GF-D8 (cell line): Measurements from ENCODE around the gene SEMA4B.
"Not testable (repeated sequence)": the region's sequence is repeated elsewhere in the genome, so short reads cannot be mapped to it uniquely, and the experiment has no call there.

Experiments used
- DNase-seq: peaks from one replicate; lab custom pipeline; 2025; lab: John Stamatoyannopoulos, UW

The SEMA4B gene

DNA sequence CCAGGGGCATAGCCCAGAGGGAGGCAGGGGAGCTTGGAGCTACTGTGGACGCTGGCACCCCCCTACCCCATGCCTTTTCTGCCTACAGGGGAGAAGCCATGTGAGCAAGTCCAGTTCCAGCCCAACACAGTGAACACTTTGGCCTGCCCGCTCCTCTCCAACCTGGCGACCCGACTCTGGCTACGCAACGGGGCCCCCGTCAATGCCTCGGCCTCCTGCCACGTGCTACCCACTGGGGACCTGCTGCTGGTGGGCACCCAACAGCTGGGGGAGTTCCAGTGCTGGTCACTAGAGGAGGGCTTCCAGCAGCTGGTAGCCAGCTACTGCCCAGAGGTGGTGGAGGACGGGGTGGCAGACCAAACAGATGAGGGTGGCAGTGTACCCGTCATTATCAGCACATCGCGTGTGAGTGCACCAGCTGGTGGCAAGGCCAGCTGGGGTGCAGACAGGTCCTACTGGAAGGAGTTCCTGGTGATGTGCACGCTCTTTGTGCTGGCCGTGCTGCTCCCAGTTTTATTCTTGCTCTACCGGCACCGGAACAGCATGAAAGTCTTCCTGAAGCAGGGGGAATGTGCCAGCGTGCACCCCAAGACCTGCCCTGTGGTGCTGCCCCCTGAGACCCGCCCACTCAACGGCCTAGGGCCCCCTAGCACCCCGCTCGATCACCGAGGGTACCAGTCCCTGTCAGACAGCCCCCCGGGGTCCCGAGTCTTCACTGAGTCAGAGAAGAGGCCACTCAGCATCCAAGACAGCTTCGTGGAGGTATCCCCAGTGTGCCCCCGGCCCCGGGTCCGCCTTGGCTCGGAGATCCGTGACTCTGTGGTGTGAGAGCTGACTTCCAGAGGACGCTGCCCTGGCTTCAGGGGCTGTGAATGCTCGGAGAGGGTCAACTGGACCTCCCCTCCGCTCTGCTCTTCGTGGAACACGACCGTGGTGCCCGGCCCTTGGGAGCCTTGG, 27.0 kb downstream of the SEMA4B start:
- DNase-seq = no peak

DNA sequence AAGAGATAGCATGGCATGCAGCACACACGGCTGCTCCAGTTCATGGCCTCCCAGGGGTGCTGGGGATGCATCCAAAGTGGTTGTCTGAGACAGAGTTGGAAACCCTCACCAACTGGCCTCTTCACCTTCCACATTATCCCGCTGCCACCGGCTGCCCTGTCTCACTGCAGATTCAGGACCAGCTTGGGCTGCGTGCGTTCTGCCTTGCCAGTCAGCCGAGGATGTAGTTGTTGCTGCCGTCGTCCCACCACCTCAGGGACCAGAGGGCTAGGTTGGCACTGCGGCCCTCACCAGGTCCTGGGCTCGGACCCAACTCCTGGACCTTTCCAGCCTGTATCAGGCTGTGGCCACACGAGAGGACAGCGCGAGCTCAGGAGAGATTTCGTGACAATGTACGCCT, 27.8 kb downstream of the SEMA4B start:
- DNase-seq = no peak

DNA sequence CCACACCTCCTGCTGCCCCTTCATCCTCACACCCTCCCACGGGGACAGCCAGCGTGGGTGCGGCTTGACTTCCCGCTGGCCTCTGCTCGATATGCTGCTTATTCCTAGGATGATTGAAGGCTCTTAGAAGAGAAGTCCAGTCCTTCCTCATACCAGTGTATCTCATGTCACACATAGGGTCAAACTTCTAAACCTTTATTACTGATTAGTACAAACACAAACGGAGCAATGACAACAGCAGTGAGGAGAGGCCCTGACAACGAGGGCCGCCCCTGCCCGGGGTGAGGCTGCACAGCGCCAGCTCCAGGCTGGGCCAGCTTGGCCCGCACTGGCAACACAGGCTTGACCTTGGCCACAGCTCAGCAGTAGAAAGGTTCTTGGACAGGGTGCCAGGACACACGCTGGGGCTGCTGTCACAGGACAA, 29.0 kb downstream of the SEMA4B start:
- no peak for DNase-seq

DNA sequence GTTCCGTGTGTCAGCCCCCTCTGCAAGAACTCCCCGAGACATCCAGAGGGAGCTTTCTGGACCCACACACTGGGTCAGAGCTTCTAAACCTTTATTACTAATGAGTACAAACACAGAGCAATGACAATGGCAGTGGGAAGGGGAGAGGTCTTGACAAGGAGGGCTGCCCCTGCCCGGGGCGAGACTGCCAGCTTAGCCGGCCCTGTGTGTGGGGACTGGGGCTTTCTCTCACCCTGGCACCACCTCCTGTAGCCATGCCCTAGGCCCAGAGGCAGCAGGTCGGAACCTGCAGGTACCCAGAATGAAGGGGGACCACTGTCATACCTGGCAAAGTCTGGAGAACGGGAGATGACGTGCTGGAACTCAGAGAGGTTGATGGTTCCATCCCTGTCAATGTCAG, 29.5 kb downstream of the SEMA4B start:
- no peak for DNase-seq

DNA sequence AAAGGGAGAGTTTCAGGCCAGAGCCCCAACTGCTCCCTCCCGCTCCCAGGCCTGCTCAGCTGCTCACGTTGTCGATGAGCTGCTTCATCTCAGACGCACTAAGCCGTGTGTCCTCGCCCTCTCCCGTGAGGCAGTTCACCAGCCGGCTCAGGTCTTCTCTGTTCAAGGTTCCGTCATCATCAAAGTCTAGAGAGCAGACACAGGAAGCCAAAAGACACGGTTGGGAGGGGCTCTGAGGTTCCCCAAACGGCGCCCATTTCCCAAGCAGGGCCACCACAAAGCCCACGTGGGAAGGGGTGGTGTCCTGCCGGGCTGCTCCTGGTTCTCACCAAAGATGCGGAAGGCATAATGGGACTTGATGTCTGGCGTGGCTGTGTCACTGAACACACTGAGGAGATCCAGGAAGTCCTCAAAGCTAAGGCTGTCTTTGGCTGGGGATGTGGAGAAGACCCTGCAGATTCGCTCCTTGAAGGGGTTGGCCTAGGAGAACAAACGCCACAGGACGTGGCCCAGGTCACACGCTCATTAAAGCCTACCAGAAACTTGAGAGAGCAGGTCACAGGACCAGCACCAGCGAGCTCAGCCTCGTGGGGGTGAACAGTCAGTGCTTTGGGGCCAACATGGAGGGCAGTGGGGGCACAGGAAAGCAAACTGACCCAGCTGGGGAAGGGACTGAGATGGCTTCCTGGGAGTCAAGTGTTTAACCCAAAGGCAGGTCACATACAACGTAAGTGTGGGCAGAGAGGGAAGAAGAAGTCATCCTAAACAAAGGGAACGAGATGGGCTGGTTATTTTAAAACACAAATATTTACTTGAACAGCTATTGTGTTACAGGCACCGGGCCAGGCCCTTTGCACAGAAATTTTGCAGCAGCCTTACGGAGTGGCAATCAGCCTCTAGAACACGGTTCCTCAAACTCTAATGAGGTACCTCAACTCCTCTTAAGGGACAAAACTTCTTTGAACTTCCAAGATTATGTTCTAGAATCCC, 30.2 kb downstream of the SEMA4B start:
- DNase-seq = no peak

DNA sequence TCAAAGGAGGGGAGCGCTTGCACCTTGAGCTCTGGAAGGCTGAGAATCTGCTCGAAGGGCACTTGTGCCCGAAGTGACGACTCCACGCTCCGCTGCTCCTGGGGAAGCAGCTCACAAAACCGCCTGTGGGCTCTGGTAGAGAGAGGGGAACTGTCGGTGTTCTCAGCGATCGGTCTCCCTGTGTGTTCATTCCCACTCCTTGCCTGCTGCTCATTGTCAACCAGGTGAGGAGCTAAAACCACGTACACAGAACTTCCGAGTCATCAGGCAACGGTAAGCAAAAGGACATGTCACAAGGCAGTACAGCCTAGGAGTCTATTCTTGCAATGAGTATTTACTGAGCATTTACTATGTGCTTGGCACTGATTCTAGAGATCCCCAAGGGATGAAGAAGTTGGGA, 31.1 kb downstream of the SEMA4B start:
- no peak for DNase-seq

DNA sequence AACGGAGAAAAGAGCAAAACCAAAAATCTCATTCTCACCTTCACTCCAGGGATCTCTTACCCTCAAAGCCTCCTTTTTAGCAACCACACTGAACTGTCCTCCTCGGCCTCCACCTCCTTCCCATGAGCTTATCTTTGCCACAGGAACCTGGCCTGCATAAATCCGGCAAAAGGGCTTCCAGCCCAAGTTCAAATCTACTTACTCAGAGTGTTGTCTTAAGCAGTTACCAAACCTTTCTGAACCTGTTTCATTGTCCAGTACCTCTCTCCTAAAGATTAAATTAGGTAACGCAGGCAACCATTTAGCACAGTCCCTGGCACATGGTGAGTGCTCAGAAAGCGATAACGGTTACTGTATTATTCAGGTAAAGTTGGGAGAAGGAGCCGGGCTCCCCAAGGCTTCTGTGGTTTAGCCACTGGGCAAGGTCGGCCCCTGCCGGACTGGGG, 31.8 kb downstream of the SEMA4B start:
- DNase-seq = no peak

DNA sequence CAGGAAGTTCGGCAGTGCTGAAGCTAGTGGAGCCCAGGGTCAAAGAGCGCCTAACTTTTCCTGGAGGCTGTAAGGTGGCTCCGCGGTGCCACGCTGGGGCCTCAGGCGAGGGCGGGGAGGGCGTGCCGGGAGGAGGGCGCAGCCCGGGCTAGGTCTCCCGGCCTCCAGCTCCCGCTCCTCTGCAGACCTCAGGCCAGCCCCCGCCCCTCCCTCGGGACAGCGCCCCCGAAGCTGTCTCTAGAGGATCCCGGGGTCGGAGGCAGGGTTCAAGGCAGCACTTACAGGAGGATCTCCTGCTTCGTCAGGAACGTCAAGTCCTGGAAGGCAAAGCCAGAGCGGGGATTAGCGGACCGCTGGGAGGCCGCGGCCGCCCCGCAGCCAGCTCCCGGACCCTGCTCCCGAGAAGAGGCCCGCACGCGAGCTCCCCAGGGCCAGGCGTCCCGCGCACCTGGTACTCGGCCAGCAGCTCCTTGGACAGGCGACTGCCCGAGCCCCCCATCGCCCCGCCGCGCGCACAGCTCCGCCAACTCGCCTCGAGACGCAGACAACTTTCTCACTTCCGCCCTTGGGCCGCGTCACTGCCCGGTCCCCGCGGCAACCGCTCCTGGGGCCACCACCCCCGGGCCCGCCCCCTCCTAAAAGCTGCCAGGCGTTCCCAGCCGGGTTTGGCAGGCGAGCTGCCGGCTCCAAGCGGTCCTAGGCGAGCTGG, 32.4 kb downstream of the SEMA4B start, which contains the start of gene CIB1:
TSS of gene CIB1 (minus strand) at position 555 of the 709 bp plus-strand sequence. CDS start at position 499, 56 bp downstream.
- peak; percentile 89 for DNase-seq

DNA sequence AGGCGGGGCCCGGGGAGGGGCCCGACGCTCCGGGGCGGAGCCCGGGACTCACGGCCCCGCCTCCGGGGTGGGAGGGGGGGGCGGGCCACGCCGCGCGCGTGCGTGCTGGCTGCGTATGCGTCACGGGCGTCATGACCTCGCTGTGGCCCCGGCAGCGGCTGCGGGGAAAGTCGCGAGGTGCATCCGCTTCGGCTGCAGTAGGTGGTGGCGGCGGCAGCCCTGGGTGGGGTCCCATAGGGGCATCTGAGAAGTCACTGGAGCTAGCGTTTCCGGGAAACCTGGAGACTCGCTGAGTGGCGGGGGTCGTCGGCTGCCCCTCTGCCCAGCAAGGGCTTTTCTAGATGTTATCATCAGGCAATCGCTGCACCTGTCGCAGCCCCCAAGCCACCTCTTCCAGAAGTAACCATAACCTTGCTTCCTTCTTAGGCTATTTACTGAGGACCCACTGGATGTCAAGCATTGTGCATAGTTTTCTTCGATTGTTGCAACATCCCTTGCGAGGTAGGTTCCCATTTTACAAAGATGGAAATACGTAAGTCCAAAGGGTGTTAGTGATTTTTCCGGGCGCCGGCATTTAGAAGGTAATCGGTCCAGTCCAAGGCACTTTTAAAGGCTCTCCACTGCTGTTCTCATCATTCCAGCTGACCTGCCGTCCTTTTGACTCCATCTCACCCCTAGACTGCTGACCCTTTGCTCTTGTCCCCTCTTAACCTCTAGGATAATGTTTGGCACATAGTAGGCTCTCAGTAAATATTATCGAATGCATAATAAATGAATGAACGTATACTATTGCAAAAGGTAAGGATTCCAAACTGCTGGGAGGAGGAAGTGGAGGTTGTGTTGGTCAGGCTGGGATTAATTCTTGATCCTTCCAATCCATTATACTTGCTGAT, 33.2 kb downstream of the SEMA4B start, which contains the start of gene GDPGP1:
TSS of gene GDPGP1 (plus strand) at position 114 of the 893 bp plus-strand sequence. CDS start 6,700 bp downstream, outside the sequence.
- no peak for DNase-seq

DNA sequence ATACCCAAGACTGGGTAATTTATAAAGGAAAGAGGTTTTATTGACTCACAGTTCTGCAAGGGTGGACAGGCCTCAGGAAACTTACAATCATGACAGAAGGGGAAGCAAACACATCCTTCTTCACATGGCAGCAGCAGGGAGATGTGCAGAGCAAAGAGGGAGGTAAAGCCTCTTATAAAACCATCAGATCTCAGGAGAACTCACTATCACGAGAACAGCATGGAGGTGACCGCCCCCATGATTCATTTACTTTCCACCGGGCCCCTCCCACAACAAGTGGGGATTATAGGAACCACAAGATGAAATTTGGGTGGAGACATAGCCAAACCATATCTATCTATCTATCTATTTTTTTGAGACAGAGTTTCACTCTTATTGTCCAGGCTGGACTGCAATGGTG, 38.2 kb downstream of the SEMA4B start:
- no peak for DNase-seq

DNA sequence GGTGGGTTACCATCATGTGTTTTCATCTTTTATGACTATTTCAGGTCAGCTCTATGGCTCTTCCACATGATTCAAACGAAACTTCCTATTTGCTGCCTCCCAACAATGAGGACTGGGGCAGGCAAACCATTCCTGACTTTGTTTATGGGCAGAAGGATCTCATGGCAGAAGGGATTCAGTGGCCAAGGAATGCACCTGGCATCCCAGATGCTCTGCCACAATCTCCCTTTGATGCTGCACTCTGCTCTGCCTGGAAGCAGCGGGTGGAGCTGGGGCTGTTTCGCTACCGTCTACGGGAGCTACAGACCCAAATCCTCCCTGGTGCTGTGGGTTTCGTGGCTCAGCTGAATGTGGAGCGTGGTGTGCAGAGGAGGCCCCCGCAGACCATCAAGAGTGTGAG, 39.7 kb downstream of the SEMA4B start:
- DNase-seq = no peak

DNA sequence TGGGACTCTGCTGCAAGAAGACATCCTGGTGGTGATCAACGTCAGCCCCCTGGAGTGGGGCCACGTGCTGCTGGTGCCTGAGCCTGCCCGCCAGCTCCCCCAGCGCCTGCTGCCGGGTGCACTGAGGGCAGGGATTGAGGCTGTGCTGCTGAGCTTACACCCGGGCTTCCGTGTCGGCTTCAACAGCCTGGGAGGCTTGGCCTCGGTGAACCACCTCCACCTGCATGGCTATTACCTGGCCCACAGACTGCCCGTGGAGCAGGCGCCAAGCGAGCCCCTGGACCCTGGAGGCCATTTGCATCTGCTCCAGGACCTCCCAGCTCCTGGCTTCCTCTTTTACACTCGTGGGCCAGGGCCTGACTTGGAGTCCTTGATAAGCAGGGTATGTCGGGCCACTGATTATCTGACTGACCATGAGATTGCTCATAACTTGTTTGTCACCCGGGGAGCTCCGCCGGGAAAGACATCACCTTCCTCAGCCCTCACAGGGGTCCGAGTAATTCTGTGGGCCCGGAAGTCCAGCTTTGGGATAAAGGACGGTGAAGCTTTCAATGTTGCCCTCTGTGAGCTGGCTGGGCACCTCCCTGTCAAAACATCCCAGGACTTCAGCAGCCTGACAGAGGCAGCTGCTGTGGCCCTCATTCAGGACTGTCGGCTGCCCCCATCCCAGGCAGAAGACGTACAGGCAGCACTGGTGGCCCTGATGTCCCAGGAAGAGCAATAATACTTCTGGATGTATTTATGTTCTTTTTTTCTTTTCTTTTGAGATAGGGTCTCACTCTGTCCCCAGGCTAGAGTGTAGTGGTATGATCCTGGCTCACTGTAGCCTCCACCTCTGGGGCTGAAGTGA, 40.4 kb downstream of the SEMA4B start:
- no peak for DNase-seq

DNA sequence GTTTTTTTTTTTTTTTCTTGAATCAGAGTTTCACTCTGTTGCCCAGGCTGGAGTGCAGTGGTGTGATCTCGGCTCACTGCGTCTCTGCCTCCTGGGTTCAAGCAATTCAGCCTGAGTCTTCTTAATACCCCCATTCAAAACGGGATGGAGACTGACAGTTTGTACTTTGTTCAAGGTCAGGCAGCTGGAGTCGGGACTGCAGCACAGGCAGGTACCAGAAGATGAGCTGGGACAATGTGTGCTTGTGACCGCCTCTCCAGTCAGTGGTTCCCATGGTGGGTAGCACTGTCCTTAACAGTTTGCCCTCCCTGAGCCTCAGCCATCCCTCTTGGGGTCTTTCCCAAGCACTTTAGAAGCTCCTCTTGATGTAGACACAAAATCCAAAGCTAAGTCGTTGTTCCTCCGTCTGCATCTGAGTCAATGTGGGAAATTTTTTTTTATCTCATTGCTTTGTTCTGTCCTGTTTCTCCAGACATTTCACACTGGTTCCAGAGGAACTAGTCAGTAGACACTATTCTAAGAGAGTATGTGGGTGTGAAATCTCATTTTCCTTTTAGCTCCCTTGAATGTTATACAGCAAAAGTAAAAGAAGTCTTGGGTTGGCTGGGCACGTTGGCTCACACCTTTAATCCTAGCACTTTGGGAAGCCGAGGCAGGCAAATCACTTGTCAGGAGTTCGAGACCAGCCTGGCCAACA, 43.0 kb downstream of the SEMA4B start:
- no peak for DNase-seq

DNA sequence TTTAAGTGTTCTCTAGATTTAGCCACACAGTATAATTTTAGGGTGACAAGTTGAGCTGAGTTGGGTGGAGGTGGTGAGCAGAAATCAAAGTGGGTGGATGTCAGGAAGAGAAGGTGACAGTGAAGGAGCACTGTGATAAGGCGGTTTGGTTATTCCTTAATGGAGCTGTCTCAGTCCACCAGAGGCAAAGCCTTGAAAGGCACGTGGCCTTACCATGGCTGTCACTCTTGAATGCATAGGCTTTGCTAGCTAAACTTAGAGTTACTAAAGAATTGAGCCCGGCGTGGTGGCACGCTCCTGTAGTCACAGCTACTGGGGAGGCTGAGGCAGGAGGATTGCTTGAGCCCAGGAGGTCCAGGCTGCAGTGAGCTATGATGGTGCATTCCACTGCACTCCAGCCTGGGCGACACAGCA, 47.7 kb downstream of the SEMA4B start:
- no peak for DNase-seq

DNA sequence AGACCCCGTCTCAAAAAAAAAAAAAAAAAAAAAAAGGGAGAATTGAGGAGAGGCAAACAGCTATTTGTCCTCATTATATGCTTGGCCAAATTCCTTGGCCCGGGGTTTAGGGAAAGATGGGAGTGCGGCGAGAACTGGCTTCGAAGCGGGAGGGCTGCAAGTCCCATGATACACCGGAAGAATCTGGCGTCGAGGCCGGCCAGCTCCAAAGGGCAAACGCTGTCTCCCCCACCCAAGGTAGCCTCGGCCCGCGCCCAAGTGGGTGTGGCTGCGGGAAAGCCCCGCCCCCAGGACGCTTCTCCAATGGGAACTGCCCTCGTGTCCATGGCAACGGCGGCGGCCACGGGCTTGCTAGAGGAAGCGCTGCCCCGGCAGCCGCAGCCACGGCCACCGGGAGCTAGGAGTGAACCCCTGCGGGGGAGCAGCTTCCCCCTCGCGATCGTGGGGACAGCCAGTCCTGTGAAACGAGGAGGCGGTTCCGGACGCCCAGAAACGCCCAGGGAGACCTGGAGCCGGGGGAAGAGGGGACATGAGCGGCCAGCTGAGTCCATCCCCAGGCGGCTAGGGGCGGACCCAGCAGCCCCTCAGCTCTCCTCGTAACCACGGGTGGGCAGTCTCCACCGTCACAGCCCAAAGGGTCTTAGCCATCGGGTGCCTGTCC, 48.2 kb downstream of the SEMA4B start, which contains the start of gene TTLL13:
TSS of gene TTLL13 (plus strand) at position 354 of the 661 bp plus-strand sequence. CDS start 1,075 bp downstream, outside the sequence.
- DNase-seq = no peak

DNA sequence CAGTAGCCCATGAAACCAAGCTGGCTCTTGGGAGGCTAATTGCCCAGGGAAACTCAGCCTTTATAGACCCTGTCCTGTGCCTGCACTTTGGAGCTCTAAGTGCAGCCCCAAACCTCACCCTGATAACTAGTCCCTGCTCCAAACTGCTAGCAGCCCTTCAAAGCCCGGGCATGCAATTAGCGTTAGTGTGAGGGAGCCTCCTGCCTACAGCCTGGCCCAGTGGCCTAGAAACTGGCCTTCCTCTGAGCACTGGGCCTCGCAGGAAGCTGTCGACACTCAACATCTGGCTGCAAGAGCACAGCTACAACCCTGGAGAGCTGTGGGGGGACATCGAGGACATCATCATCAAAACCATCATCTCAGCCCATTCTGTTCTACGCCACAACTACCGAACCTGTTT, 56.6 kb downstream of the SEMA4B start:
- no peak for DNase-seq

DNA sequence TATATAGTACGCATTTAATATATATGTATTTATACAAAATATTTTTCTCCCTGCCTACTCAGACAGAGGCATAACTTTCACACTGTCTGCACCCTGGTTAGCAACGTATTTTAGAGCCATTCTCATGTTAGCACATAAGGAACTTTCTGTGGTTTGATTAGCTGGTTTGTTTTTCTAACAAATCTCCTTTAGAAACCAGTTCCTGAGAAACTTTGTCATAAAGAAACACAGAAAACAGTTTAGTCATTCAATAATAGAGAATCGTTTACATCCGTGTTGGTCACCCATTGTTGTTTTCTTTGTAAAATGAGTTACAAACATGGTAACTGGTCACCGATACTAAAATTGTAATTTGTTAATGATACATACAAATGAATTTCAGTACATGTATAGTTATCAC, 58.4 kb downstream of the SEMA4B start:
- DNase-seq = no peak

DNA sequence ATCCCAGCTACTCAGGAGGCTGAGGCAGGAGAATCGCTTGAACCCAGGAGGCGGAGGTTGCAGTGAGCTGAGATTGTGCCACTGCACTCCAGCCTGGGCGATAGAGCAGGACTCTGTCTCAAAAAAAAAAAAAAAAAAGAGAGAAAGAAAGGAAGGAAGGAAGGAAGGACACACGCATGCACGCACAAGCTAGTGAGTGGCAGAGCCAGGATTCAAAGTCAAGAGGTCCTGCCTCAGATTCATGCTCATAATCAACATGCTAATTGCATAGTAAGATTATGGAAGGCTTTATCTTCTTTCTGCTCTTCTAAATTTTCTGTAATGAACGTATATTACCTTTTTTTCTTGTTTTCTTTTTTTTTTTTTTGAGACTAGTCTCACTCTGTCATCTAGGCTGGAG, 59.6 kb downstream of the SEMA4B start:
- not testable (repeated sequence) for DNase-seq
